Myocyte (in vitro differentiated cells): Measurements from ENCODE around the gene FAM72D. TPM values are rescaled to one million over a fixed set of nuclear protein-coding genes. Genes with fewer than 3 reads are reported as not detected.
A peak's percentile ranks its signal among the peaks of the same experiment; 100 is the strongest.
"Not testable (repeated sequence)": the region's sequence is repeated elsewhere in the genome, so short reads cannot be mapped to it uniquely, and the experiment has no call there.

Experiments used
- DNase-seq: peaks from one replicate; pipeline ENCODE4 v3.0.0-alpha.2; 2012; ENCODE audit warnings: low read depth
- total RNA-seq: library from RNA; depleted of rRNA; stranded (reverse); fragments of >200 nt; gene quantifications from 2 replicates; pipeline ENCODE4 v1.2.3, GENCODE V29; 2014

FAM72D gene
- total RNA-seq, 1 donor from 2014 or later = not detected

DNA sequence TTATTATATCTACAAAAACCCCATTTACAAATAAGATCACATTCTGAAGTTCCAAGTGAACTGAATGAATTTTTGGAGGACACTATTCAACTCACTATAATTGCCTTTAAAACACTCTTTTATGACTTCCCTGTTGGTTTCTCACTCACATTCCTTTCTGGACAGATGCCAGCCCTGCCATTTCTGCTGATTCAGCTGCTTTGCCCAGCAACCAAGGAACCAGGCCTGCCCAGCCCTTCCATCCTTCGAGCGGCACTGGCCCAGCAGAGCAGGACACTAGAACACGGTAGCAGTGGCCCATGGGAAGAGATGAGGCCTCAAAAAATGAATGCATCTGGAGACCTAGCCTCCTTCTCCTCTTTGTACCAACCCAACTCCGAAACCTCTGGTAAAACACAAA lies 50.5 kb downstream of the FAM72D start:
- DNase-seq = not testable (repeated sequence)

DNA sequence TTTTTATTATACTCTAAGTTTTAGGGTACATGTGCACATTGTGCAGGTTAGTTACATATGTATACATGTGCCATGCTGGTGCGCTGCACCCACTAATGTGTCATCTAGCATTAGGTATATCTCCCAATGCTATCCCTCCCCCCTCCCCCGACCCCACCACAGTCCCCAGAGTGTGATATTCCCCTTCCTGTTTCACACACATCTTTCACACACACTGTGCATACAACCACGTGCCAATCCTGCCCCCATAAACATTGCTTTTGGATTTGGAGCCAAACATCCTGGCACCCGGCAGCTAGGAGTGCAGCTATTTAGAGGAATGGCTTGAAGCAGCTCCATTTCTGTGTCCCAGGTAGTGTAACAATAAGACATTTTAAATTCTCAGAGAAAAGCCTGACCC lies 51.4 kb downstream of the FAM72D start:
- not testable (repeated sequence) for DNase-seq

DNA sequence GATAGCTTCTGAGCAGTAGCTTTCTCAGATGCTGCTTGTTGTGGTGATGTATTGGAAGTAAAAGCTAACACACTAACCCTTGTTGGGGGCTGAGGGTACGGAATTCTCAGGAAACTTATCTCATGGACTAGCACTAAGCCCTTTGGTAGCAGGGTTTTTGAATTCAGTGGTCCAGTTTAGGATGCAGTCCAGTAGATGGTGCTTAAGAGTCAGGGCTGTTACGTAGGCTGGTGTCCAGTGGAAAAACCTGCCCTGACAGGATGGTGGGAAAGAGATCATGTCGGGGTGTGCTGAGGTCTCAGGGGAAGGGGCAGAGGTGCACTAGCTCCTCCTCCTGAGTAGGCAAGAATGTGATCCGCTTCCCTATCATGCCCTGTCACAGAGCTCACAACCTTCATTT lies 59.6 kb downstream of the FAM72D start:
- DNase-seq = not testable (repeated sequence)

DNA sequence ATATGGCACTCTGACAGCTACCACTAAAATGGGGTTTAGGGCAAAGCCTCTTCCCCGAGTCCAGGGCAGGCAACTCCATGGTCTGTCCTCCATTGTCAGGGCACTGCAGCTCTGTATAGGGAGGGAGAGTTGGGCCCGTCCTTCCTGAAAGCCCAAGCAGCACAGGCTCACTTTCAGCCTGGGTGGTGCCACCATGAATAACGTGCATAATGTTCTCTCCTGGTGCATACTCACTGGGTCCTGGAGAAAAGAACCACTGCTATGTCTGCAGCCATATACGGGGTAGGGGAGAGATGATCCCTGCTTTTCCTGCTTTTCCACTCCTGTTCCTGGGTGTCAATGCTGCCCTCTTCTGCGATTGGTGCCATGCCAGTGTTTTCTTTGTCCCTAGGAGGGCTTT lies 60.1 kb downstream of the FAM72D start:
- not testable (repeated sequence) for DNase-seq

DNA sequence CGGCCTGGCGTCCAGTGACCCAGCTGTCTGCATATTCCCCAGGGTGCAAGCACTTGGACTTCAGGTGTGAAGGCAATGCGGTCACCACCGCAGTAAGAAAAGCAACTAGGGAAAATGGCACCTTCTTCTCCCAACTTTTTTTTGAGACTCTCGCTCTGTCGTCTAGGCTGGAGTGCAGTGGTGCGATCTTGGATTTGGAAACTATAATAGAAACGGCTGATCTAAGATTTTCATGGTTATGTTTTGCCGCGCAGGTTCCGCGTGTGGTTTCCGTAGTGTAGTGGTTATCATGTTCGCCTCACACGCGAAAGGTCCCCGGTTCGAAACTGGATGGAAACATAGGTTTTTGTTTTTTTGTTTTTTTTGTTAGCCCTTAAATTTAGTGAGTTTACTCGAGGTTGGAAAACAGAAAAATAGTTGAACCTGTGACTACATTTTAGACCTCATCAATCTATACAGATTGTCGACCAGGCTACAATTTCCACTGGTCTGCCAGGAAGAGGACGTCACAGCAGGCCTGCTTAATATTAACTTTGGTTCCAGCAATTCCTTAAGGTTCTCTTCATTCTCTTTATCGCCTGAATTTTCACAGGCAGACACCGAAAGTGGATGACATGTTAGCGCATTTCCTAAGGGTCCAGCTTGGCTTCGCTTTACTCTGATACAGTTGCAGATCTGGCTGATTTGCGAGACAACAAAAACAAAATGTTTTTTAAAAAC lies 61.3 kb downstream of the FAM72D start:
- DNase-seq = peak; percentile 32

DNA sequence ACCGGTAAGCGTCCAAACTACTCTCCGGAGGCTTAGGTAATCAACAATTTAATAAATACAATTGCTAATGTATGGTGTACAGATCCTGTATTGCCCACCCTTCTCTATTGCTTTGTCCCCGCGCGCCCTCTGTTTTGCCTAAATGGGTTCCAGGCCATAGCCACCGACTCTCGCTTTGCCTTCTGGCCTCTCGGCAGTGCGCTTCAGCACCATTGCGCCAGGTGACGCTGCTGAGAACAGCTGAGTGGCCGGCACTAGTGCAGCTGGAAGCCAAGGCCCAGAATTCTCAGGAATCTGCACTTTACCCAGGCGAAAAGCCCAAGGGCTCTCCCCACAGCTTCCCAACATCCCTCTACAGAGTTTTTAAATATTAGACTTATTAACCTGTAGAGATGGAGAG lies 61.9 kb downstream of the FAM72D start:
- DNase-seq = not testable (repeated sequence)

DNA sequence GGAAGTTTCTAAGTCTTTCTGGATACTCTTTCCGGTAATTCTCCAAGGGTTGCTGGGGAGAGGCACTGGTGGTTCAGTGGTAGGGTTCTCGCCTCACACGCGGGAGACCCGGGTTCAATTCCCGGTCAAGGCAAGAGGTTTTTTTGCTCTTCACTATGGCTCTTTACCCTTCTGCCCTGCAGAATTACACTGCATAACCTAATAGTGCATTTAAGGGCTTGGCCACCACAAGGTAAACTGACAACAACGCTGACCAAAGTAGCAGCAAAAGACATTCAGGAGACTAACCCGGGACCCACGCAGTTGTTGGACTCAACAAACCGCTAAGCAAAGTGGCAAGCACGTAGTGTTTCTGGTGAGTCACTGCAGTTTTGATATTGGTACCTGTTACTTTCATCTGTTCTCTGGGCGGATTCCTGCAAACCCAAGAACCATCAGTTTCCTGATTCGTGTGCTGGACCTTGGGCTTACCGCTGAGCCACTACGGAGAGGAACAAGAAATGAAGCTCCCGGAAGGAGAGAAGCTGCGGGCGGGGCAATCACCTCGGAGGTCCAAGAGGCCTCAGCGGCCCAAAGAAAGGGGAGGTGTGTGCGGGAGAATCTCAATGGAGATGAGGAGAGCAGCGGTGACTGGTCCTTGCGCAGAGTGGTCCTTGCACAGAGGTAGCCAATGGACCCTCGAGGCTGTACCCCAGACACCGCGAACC lies 65.4 kb downstream of the FAM72D start:
- not testable (repeated sequence) for DNase-seq

Other genes with a start within 250 kb of the FAM72D start
- 24.4 and 32.0 TPM in 2 replicates for gene SRGAP2B, start 646 bp upstream of the FAM72D start, total RNA-seq
- not detected in 2 replicates for gene PPIAL4D, start 146.2 kb downstream of the FAM72D start, total RNA-seq